Stomach (tissue), 4 donors: ENCODE results near the gene OR13C4.

Source experiments
- EP300 ChIP-seq: sonication (generic); formaldehyde crosslinking; IDR thresholded peaks from one replicate; pipeline ENCODE4 v1.6.1; 2017; ENCODE audit warnings: antibody characterized with exemption
- POLR2A ChIP-seq, 4 donors: fragments of 450-650 bp; IDR thresholded peaks; one replicate each; pipeline ENCODE4 v1.6.1; 2016; ENCODE audit warnings: antibody characterized with exemption in 4 of 4, control low read depth in 2 of 4, mild to moderate bottlenecking in 1 of 4, moderate library complexity in 1 of 4
- POLR2AphosphoS5 ChIP-seq, 3 donors: sonication (generic); formaldehyde crosslinking; IDR thresholded peaks; one replicate each; pipeline ENCODE4 v1.6.1; 2016; ENCODE audit warnings: antibody characterized with exemption in 3 of 3
- TF ChIP-seq, protein P1 (sequence below), 7 experiments: fragments of 450-650 bp in 4 of 7; fragments of 200-600 bp in 3 of 7; sonication (generic) in 3 of 7; IDR thresholded peaks; one replicate each; pipeline ENCODE4 v1.5.1; 2016 to 2019; ENCODE audit warnings: antibody characterized with exemption in 7 of 7, control low read depth in 2 of 7, mild to moderate bottlenecking in 1 of 7

DNA sequence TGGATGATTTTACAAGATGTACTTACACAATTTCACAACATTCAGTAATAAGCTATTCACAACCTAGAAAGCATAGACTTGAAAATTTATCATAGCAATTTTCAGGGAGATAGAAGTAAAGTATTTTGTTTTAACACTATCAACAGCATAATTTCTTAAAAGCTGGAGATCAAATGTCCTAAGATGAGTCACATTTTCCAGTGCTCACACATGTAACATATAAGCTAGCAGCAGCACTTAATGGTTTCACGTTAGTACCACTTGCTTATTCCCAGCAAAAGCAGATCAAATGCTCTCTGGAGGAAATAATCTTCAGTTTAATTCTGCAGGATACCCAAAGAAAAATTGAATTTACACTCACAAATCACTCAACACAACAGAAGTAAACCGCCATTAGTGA is 48.4 kb upstream of the OR13C4 start:
- TF ChIP-seq, protein P1, sequence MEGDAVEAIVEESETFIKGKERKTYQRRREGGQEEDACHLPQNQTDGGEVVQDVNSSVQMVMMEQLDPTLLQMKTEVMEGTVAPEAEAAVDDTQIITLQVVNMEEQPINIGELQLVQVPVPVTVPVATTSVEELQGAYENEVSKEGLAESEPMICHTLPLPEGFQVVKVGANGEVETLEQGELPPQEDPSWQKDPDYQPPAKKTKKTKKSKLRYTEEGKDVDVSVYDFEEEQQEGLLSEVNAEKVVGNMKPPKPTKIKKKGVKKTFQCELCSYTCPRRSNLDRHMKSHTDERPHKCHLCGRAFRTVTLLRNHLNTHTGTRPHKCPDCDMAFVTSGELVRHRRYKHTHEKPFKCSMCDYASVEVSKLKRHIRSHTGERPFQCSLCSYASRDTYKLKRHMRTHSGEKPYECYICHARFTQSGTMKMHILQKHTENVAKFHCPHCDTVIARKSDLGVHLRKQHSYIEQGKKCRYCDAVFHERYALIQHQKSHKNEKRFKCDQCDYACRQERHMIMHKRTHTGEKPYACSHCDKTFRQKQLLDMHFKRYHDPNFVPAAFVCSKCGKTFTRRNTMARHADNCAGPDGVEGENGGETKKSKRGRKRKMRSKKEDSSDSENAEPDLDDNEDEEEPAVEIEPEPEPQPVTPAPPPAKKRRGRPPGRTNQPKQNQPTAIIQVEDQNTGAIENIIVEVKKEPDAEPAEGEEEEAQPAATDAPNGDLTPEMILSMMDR (IDR thresholded peaks at IDR 0.05): no peak
- TF ChIP-seq POLR2A (IDR thresholded peaks at IDR 0.05) (no peak), EP300 (no peak), POLR2AphosphoS5 (IDR thresholded peaks at IDR 0.05) (no peak)
